ENCODE data around the gene BEND4.

The BEND4 gene

DNA sequence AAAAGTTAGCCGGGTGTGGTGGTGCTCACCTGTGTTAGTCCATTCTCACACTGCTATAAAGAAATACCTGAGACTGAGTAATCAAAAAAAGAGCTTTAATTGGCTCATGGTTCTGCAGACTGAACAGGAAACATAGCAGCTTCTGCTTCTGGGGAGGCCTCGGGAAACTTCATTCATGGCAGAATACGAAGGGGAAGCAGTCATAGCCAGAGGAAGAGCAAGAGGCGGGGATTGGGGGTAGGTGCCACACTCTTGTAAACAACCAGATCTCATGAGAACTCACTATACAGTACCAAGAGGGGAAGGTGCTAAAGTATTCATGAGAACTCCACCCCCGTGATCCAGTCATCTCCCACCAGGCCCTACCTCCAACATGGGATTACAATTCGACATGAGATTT lies 64.1 kb downstream of the BEND4 start:
- H3K4me3 ChIP-seq (ENCODE audit: low read depth in 1 of 2, low read length in 2 of 2): no peak overlapping the region
- H3K36me3 ChIP-seq (ENCODE audit: control insufficient read depth in 1 of 2, insufficient read depth in 2 of 2, low read length in 2 of 2): peaks cover 11 to 24% of the 10 kb centered on the region in 2 donors

GRCh38 chr4:42083816-42084215 lies 68.6 kb downstream of the BEND4 start:
- H3K27me3 ChIP-seq (ENCODE audit: low read depth, low read length): no peaks in the 10 kb centered on the region
- no peak overlapping the region for H3K27ac ChIP-seq (ENCODE audit: low read length)
- no peak overlapping the region for H3K4me3 ChIP-seq (ENCODE audit: low read depth in 1 of 2, low read length in 2 of 2)
- H3K36me3 ChIP-seq (ENCODE audit: control insufficient read depth in 1 of 2, insufficient read depth in 2 of 2, low read length in 2 of 2): peaks cover 11 to 32% of the 10 kb centered on the region in 2 donors
- H3K9me3 ChIP-seq (ENCODE audit: control insufficient read depth in 1 of 2, low read length in 2 of 2): no peaks in the 10 kb centered on the region
- H3K4me1 ChIP-seq (ENCODE audit: control insufficient read depth in 1 of 2, insufficient read depth in 2 of 2, low read length in 2 of 2): no peaks in the 10 kb centered on the region

More for the DNA sequence above, 64.1 kb downstream of the BEND4 start:
- Histone ChIP-seq H3K4me1 (ENCODE audit: control insufficient read depth in 1 of 2, insufficient read depth in 2 of 2, low read length in 2 of 2) (no peaks in the 10 kb centered on the region), H3K9me3 (ENCODE audit: control insufficient read depth in 1 of 2, low read length in 2 of 2) (no peaks in the 10 kb centered on the region), H3K27ac (ENCODE audit: low read length) (no peak overlapping the region), H3K27me3 (ENCODE audit: low read depth, low read length) (no peaks in the 10 kb centered on the region)

GRCh38 chr4:42080306-42080705 lies 72.1 kb downstream of the BEND4 start:
- Histone ChIP-seq H3K27ac (ENCODE audit: low read length) (no peak overlapping the region), H3K4me1 (ENCODE audit: control insufficient read depth in 1 of 2, insufficient read depth in 2 of 2, low read length in 2 of 2) (no peaks in the 10 kb centered on the region), H3K36me3 (ENCODE audit: control insufficient read depth in 1 of 2, insufficient read depth in 2 of 2, low read length in 2 of 2) (peaks cover 0 to 18% of the 10 kb centered on the region in 2 donors), H3K4me3 (ENCODE audit: low read depth in 1 of 2, low read length in 2 of 2) (no peak overlapping the region), H3K27me3 (ENCODE audit: low read depth, low read length) (no peaks in the 10 kb centered on the region), H3K9me3 (ENCODE audit: control insufficient read depth in 1 of 2, low read length in 2 of 2) (no peaks in the 10 kb centered on the region)

DNA sequence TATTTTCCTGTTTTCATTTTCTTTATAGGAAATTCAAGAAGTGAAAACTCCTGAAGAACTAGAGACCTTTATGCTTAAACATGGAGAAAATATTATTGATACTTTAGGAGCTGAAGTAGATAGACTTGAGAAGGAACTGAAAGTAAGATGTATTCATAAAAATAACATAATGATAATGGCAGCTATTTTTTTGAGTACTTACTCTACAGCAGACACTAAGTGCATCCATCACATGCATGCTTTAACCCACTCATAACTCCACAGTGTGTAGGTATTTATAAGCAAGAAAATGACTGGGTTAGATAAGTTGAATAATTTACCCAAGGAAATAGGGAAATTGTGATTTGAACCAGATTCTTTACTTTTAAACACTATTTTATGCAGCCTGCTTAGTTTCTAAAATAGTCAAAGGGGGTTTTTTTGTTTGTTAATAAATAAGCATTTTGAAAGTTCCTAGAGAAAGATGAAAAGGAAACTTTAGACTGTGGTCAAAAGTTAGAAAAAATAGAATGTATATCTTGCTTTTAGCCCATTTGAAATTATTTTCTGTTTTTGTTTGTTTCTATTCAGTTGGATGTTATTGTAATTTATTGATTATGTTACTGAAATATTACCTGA lies 74.2 kb downstream of the BEND4 start:
- no peak overlapping the region for H3K27ac ChIP-seq (ENCODE audit: low read length)
- peaks cover 4 to 18% of the 10 kb centered on the region in 2 donors for H3K36me3 ChIP-seq (ENCODE audit: control insufficient read depth in 1 of 2, insufficient read depth in 2 of 2, low read length in 2 of 2)
- H3K9me3 ChIP-seq (ENCODE audit: control insufficient read depth in 1 of 2, low read length in 2 of 2): no peaks in the 10 kb centered on the region
- H3K27me3 ChIP-seq (ENCODE audit: low read depth, low read length): no peaks in the 10 kb centered on the region
- H3K4me3 ChIP-seq (ENCODE audit: low read depth in 1 of 2, low read length in 2 of 2): no peak overlapping the region
- no peaks in the 10 kb centered on the region for H3K4me1 ChIP-seq (ENCODE audit: control insufficient read depth in 1 of 2, insufficient read depth in 2 of 2, low read length in 2 of 2)

DNA sequence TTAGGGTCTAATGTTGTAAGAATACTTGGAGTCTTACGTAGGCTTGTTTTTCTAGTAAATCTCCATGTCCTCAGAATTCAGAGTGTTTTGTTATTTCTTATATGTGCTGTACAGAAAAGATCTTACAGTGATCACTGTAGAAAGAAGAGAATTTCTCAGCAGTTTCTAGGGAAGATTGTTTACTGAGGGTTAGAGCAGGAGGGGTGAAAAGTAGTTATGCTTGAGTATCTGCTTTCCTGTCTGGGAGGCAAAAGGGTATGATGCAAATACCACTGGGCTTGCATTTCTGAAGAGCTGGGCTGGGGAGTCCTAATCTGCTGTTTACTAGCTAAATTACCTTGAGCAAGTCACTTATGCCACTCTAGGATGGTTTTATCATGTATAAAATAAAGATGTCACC lies 78.2 kb downstream of the BEND4 start:
- H3K36me3 ChIP-seq (ENCODE audit: control insufficient read depth in 1 of 2, insufficient read depth in 2 of 2, low read length in 2 of 2): peaks cover 10 to 11% of the 10 kb centered on the region in 2 donors
- H3K9me3 ChIP-seq (ENCODE audit: control insufficient read depth in 1 of 2, low read length in 2 of 2): no peaks in the 10 kb centered on the region
- no peak overlapping the region for H3K4me3 ChIP-seq (ENCODE audit: low read depth in 1 of 2, low read length in 2 of 2)
- no peaks in the 10 kb centered on the region for H3K4me1 ChIP-seq (ENCODE audit: control insufficient read depth in 1 of 2, insufficient read depth in 2 of 2, low read length in 2 of 2)
- H3K27me3 ChIP-seq (ENCODE audit: low read depth, low read length): no peaks in the 10 kb centered on the region
- H3K27ac ChIP-seq (ENCODE audit: low read length): no peak overlapping the region

DNA sequence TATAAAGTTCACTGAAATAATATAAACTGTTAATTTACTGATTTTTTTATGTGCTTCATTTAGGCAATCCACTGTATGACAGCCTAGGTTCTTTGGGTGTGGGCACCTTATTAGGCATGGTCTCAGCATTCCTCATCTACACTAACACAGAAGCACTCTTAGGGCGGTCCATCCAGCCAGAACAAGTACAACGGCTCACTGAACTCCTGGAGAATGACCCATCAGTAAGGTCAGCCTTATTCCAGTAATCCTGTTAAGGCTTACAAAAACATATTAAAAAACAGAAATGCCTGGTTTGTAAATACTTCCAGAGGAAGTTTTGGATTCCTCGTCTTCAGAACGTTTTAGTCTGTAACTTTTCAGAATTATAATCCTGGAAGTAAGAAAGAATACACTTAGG lies 82.0 kb downstream of the BEND4 start:
- H3K4me1 ChIP-seq (ENCODE audit: control insufficient read depth in 1 of 2, insufficient read depth in 2 of 2, low read length in 2 of 2): no peaks in the 10 kb centered on the region
- no peaks in the 10 kb centered on the region for H3K27me3 ChIP-seq (ENCODE audit: low read depth, low read length)
- H3K9me3 ChIP-seq (ENCODE audit: control insufficient read depth in 1 of 2, low read length in 2 of 2): no peaks in the 10 kb centered on the region
- no peak overlapping the region for H3K27ac ChIP-seq (ENCODE audit: low read length)
- peaks cover 10 to 26% of the 10 kb centered on the region in 2 donors for H3K36me3 ChIP-seq (ENCODE audit: control insufficient read depth in 1 of 2, insufficient read depth in 2 of 2, low read length in 2 of 2)
- H3K4me3 ChIP-seq (ENCODE audit: low read depth in 1 of 2, low read length in 2 of 2): no peak overlapping the region

- Histone ChIP-seq H3K27ac (ENCODE audit: low read length) (no peak overlapping the region), H3K4me1 (ENCODE audit: control insufficient read depth in 1 of 2, insufficient read depth in 2 of 2, low read length in 2 of 2) (no peaks in the 10 kb centered on the region), H3K9me3 (ENCODE audit: control insufficient read depth in 1 of 2, low read length in 2 of 2) (no peaks in the 10 kb centered on the region), H3K4me3 (ENCODE audit: low read depth in 1 of 2, low read length in 2 of 2) (no peak overlapping the region), H3K36me3 (ENCODE audit: control insufficient read depth in 1 of 2, insufficient read depth in 2 of 2, low read length in 2 of 2) (peaks cover 23 to 38% of the 10 kb centered on the region in 2 donors), H3K27me3 (ENCODE audit: low read depth, low read length) (no peaks in the 10 kb centered on the region)
These were observed 85.2 kb downstream of the BEND4 start for GRCh38 chr4:42067264-42067663.

DNA sequence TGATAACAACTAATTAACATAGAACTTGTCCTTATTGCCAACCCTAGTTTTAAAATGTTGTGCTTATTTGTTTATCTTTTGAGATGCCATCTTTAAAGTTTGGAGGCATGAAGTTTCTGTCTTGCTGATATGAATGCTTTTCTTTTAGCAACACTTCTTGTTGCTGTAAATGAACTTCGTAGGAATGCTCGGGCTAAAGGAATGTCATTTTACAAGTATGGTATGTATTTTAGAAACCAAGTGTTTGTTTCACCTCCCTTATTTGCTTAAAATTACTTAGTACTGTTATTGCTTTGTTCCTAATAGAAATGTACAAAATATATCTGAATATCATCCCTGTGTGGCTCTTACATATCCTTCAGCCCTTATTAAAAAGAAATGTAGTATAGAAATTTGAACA lies 86.1 kb downstream of the BEND4 start:
- no peaks in the 10 kb centered on the region for H3K4me1 ChIP-seq (ENCODE audit: control insufficient read depth in 1 of 2, insufficient read depth in 2 of 2, low read length in 2 of 2)
- H3K36me3 ChIP-seq (ENCODE audit: control insufficient read depth in 1 of 2, insufficient read depth in 2 of 2, low read length in 2 of 2): peaks cover 23 to 38% of the 10 kb centered on the region in 2 donors
- H3K9me3 ChIP-seq (ENCODE audit: control insufficient read depth in 1 of 2, low read length in 2 of 2): no peaks in the 10 kb centered on the region
- no peak overlapping the region for H3K4me3 ChIP-seq (ENCODE audit: low read depth in 1 of 2, low read length in 2 of 2)
- H3K27me3 ChIP-seq (ENCODE audit: low read depth, low read length): no peaks in the 10 kb centered on the region
- H3K27ac ChIP-seq (ENCODE audit: low read length): no peak overlapping the region

All from muscle layer of duodenum (tissue), 2 donors.